HepG2 (cell line): ENCODE measurements around the gene ARHGAP4. TPM values are rescaled to one million over a fixed set of nuclear protein-coding genes. Genes with fewer than 3 reads are reported as not detected.

Experiments
- ATM ChIP-seq: fragments of 450-650 bp; IDR thresholded peaks from 2 replicates; pipeline ENCODE4 v1.7.1; 2017; ENCODE audit warnings: mild to moderate bottlenecking, borderline replicate concordance
- CSRNP1 ChIP-seq: sonication (generic); formaldehyde crosslinking; IDR thresholded peaks from 2 replicates; pipeline ENCODE4 v1.8.1; 2023; ENCODE audit warnings: mild to moderate bottlenecking, missing genetic modification reagents
- FOXP4 ChIP-seq: sonication (generic); formaldehyde crosslinking; IDR thresholded peaks from 2 replicates; pipeline ENCODE4 v1.4.0; 2020; ENCODE audit warnings: missing genetic modification reagents
- KAT8 ChIP-seq: IDR thresholded peaks from 2 replicates; pipeline ENCODE4 v1.6.1; 2016; ENCODE audit warnings: missing genetic modification reagents, missing compliant biosample characterization
- LCORL ChIP-seq, 2 experiments: fragments of 450-650 bp in 1 of 2; sonication (generic) in 1 of 2; formaldehyde crosslinking in 1 of 2; IDR thresholded peaks; 2 replicates each; pipeline versions ENCODE4 v1.5.0 to v1.6.1; 2017 to 2020; ENCODE audit warnings: antibody characterized with exemption in 1 of 2, missing genetic modification reagents in 1 of 2
- NFKB2 ChIP-seq: sonication (generic); formaldehyde crosslinking; IDR thresholded peaks from 2 replicates; pipeline ENCODE4 v1.4.0; 2020; ENCODE audit warnings: missing genetic modification reagents, borderline replicate concordance
- PAX8 ChIP-seq: sonication (generic); formaldehyde crosslinking; IDR thresholded peaks from 2 replicates; pipeline ENCODE4 v1.8.0; 2022; ENCODE audit warnings: mild to moderate bottlenecking, missing genetic modification reagents, borderline replicate concordance
- RAD51 ChIP-seq: fragments of 450-650 bp; IDR thresholded peaks from 2 replicates; pipeline ENCODE4 v1.6.1; 2016; ENCODE audit warnings: borderline replicate concordance
- SAP130 ChIP-seq: IDR thresholded peaks from 2 replicates; pipeline ENCODE4 v1.6.1; 2016; ENCODE audit warnings: low read depth
- TCF7 ChIP-seq: sonication (generic); IDR thresholded peaks from 2 replicates; pipeline ENCODE4 v1.6.1; 2016; ENCODE audit warnings: antibody characterized with exemption, low read depth
- TFAP4 ChIP-seq: sonication (generic); IDR thresholded peaks from 2 replicates; pipeline ENCODE4 v1.6.1; 2016; ENCODE audit warnings: low read depth, borderline replicate concordance
- THAP9 ChIP-seq: sonication (generic); formaldehyde crosslinking; IDR thresholded peaks from 2 replicates; pipeline ENCODE4; 2020; ENCODE audit warnings: missing genetic modification reagents, mild to moderate bottlenecking, borderline replicate concordance
- ZNF124 ChIP-seq: sonication (generic); formaldehyde crosslinking; IDR thresholded peaks from 2 replicates; pipeline ENCODE4 v1.4.0; 2020; ENCODE audit warnings: missing genetic modification reagents
- ZNF639 ChIP-seq: conservative IDR thresholded peaks from 2 replicates; pipeline ENCODE4 v1.6.1; 2018; ENCODE audit warnings: missing genetic modification reagents
- polyA plus RNA-seq, 8 experiments: library from polyadenylated mRNA; depleted of rRNA in 3 of 8; stranded (reverse) in 7 of 8; unstranded in 1 of 8; fragments of >200 nt; fragmentation: Illumina TruSeq in 4 of 8; extraction: Trizol in 4 of 8; gene quantifications; 2 replicates each; pipeline versions ENCODE4 v1.2.1 to v1.2.3, GENCODE V29; 2011 to 2016; ENCODE audit warnings: low read depth in 4 of 8, missing spikeins in 1 of 8, mixed read lengths in 1 of 8; ENCODE audit not compliant: insufficient read depth in 1 of 8
- total RNA-seq, 5 experiments: library from RNA; depleted of rRNA; stranded (reverse); fragments of >200 nt; fragmentation: Illumina TruSeq; extraction: Trizol; gene quantifications; 2 replicates each; pipeline ENCODE4 v1.2.3, GENCODE V29; 2016; ENCODE audit warnings: low read depth in 1 of 5

ARHGAP4 gene
- total and polyA plus RNA-seq, 2 of the 13 experiments (the other 11 are each of a cell fraction or from before 2014, with no cell fraction given) = 0.57 to 0.64 TPM

GRCh38 chrX:153926858-153927671, 1.0 kb upstream of the ARHGAP4 start (continued):
- TF ChIP-seq RAD51 (no peak), LCORL (IDR thresholded peaks at IDR 0.05) (no peak), LCORL (CRISPR knock-in tag; IDR thresholded peaks at IDR 0.05) (peak; percentile 41; the same call in 1 of the 2 replicates), TCF7 (peak; percentile 16; the same call in 1 of the 2 replicates), ZNF124 (no peak), FOXP4 (peak; percentile 57), NFKB2 (no peak), ZNF639 (CRISPR knock-in tag) (no peak), SAP130 (peak; percentile 77), TFAP4 (peak; percentile 6; the same call in 1 of the 2 replicates), KAT8 (CRISPR knock-in tag) (0 out of 2 replicates have a peak, but pooled peaks have one; percentile 7), CSRNP1 (CRISPR knock-in tag) (no peak), PAX8 (CRISPR knock-in tag) (no peak), ATM (no peak), THAP9 (CRISPR knock-in tag) (peak; percentile 63; the same call in 1 of the 2 replicates)
